SK-N-SH (cell line): Measurements from ENCODE around the gene PPP2CA. TPM values are rescaled to one million over a fixed set of nuclear protein-coding genes. Genes with fewer than 3 reads are reported as not detected.

Experiments used
- CTCF ChIA-PET: fragments of 300-600, 350-600 bp; formaldehyde crosslinking; extraction: SDS; loops from one replicate; lab custom pipeline; 2021; lab: Yijun Ruan, JAX
- POLR2A ChIA-PET: fragments of 350-600 bp; sonication (Branson Sonifier 250); formaldehyde crosslinking; extraction: SDS; loops from one replicate; lab custom pipeline; 2020; ENCODE audit warnings: antibody characterized with exemption, inconsistent platforms; lab: Yijun Ruan, JAX
- DNase-seq: peaks from one replicate; pipeline ENCODE4 v3.0.0; 2012
- H2AFZ ChIP-seq: fragments of 200-600 bp; sonication (generic); 2 replicates; pipeline ENCODE4 v1.8.1; 2016; ENCODE audit warnings: antibody characterized with exemption, mild to moderate bottlenecking, low read depth
- H3F3A ChIP-seq: fragments of 200-600 bp; sonication (generic); replicated peaks from 2 replicates; pipeline ENCODE3; 2016; ENCODE audit warnings: antibody characterized with exemption, mild to moderate bottlenecking; ENCODE audit not compliant: insufficient read depth
- H3K27ac ChIP-seq, 2 experiments: fragments of 200-500 bp in 1 of 2; fragments of 200-600 bp in 1 of 2; sonication (Bioruptor generic) in 1 of 2; sonication (generic), shearing (Covaris generic) in 1 of 2; 2 replicates each; pipeline versions ENCODE4 v1.5.1 to v1.6.1; 2014 to 2016; ENCODE audit warnings: low read depth in 2 of 2, inconsistent platforms in 1 of 2, low read length in 1 of 2, mild to moderate bottlenecking in 1 of 2, mixed read lengths in 1 of 2
- H3K27me3 ChIP-seq: fragments of 200-600 bp; sonication (generic), shearing (Covaris generic); 2 replicates; pipeline ENCODE4 v1.6.1; 2016; ENCODE audit warnings: mixed run types; ENCODE audit not compliant: insufficient read depth
- H3K36me3 ChIP-seq, 2 experiments: fragments of 200-500 bp in 1 of 2; fragments of 200-600 bp in 1 of 2; sonication (Bioruptor generic) in 1 of 2; sonication (generic) in 1 of 2; replicated peaks in 1 of 2; 2 replicates each; pipeline versions ENCODE3 to v1.5.1; 2014 to 2016; ENCODE audit warnings: low read length in 1 of 2, mild to moderate bottlenecking in 1 of 2; ENCODE audit not compliant: insufficient read depth in 2 of 2, control insufficient read depth in 1 of 2
- H3K4me1 ChIP-seq, 2 experiments: fragments of 200-500 bp in 1 of 2; fragments of 200-600 bp in 1 of 2; sonication (Bioruptor generic) in 1 of 2; sonication (generic), shearing (Covaris generic) in 1 of 2; 2 replicates each; pipeline versions ENCODE4 v1.5.1 to v1.6.1; 2014 to 2016; ENCODE audit warnings: low read depth in 1 of 2, low read length in 1 of 2, mixed run types in 1 of 2; ENCODE audit not compliant: insufficient read depth in 2 of 2, control insufficient read depth in 1 of 2
- H3K4me2 ChIP-seq: fragments of 200-600 bp; sonication (generic), shearing (Covaris generic); 2 replicates; pipeline ENCODE4 v1.6.1; 2017; ENCODE audit warnings: mixed run types
- H3K4me3 ChIP-seq, 2 experiments: fragments of 200-500 bp in 1 of 2; fragments of 200-600 bp in 1 of 2; sonication (Bioruptor generic) in 1 of 2; sonication (generic), shearing (Covaris generic) in 1 of 2; 2 replicates each; pipeline versions ENCODE4 v1.5.1 to v1.8.1; 2014 to 2016; ENCODE audit warnings: low read depth in 2 of 2, inconsistent platforms in 1 of 2, low read length in 1 of 2, mild to moderate bottlenecking in 1 of 2, mixed read lengths in 1 of 2, moderate library complexity in 1 of 2
- H3K79me2 ChIP-seq: fragments of 200-600 bp; sonication (generic); 2 replicates; pipeline ENCODE4 v1.8.1; 2017; ENCODE audit warnings: mild to moderate bottlenecking; ENCODE audit not compliant: insufficient read depth
- H3K9ac ChIP-seq: fragments of 200-600 bp; sonication (generic); 2 replicates; pipeline ENCODE4 v1.6.1; 2017; ENCODE audit warnings: mixed run types
- H3K9me2 ChIP-seq: fragments of 200-600 bp; sonication (generic); 2 replicates; pipeline ENCODE4 v1.6.1; 2017; ENCODE audit warnings: mixed run types
- H3K9me3 ChIP-seq: fragments of 200-600 bp; sonication (generic); 2 replicates; pipeline ENCODE4 v1.6.1; 2017; ENCODE audit warnings: mixed run types, mild to moderate bottlenecking, moderate library complexity
- H4K20me1 ChIP-seq: fragments of 200-600 bp; sonication (generic); 2 replicates; pipeline ENCODE4 v1.6.1; 2017; ENCODE audit warnings: mild to moderate bottlenecking, mixed run types; ENCODE audit not compliant: insufficient read depth
- CHD2 ChIP-seq: fragments of 150-350 bp; IDR thresholded peaks from 2 replicates; pipeline ENCODE4 v1.6.1; 2018; ENCODE audit warnings: low read length; ENCODE audit not compliant: partially characterized antibody
- FOXM1 ChIP-seq: IDR thresholded peaks from 2 replicates; pipeline ENCODE4 v1.4.0; 2012; ENCODE audit warnings: low read depth, mild to moderate bottlenecking
- GABPA ChIP-seq: IDR thresholded peaks from 2 replicates; pipeline ENCODE4 v1.4.0; 2012; ENCODE audit warnings: low read depth, mild to moderate bottlenecking
- JUND ChIP-seq: IDR thresholded peaks from 2 replicates; pipeline ENCODE4 v1.4.0; 2012
- MAX ChIP-seq: IDR thresholded peaks from 2 replicates; pipeline ENCODE4 v1.4.0; 2012; ENCODE audit warnings: low read depth
- NFIC ChIP-seq: IDR thresholded peaks from 2 replicates; pipeline ENCODE4 v1.4.0; 2012; ENCODE audit warnings: borderline replicate concordance
- NRF1 ChIP-seq: IDR thresholded peaks from 2 replicates; pipeline ENCODE4 v1.6.1; 2012; ENCODE audit warnings: low read depth, mild to moderate bottlenecking, low read length
- POLR2AphosphoS5 ChIP-seq: IDR thresholded peaks from 2 replicates; pipeline ENCODE4 v1.6.1; 2012; ENCODE audit warnings: low read depth, low read length
- RCOR1 ChIP-seq: fragments of 150-350 bp; IDR thresholded peaks from 2 replicates; pipeline ENCODE4 v1.6.1; 2017; ENCODE audit warnings: antibody characterized with exemption, low read length
- RFX5 ChIP-seq: IDR thresholded peaks from 2 replicates; pipeline ENCODE4 v1.6.1; 2012; ENCODE audit warnings: mild to moderate bottlenecking, improper control_type of control experiment, low read length
- SIN3A ChIP-seq: IDR thresholded peaks from 2 replicates; pipeline ENCODE4 v1.6.1; 2012; ENCODE audit warnings: low read depth, mild to moderate bottlenecking, low read length, moderate library complexity, borderline replicate concordance
- TAF1 ChIP-seq: IDR thresholded peaks from 2 replicates; pipeline ENCODE4 v1.6.1; 2012; ENCODE audit warnings: low read depth, mild to moderate bottlenecking, low read length, moderate library complexity, borderline replicate concordance
- TEAD4 ChIP-seq: IDR thresholded peaks from 2 replicates; pipeline ENCODE4 v1.4.0; 2012; ENCODE audit warnings: mild to moderate bottlenecking, borderline replicate concordance; ENCODE audit not compliant: insufficient read depth
- YY1 ChIP-seq: IDR thresholded peaks from 2 replicates; pipeline ENCODE4 v1.4.0; 2012; ENCODE audit warnings: low read depth, mild to moderate bottlenecking
- ZBTB33 ChIP-seq: IDR thresholded peaks from 2 replicates; pipeline ENCODE4 v1.4.0; 2012; ENCODE audit warnings: low read depth, borderline replicate concordance
- WGBS: methylation state at CpG from one replicate; pipeline ENCODE4 v1.1.6; 2017; ENCODE audit warnings: low lambda C conversion rate; 5-methylcytosine and 5-hydroxymethylcytosine counted together
- polyA plus RNA-seq, 3 experiments: library from polyadenylated mRNA; depleted of rRNA; stranded (reverse); fragments of >200 nt; gene quantifications; 2 replicates each; pipeline ENCODE4 v1.2.3, GENCODE V29; 2012

Gene PPP2CA
- polyA plus RNA-seq (2012; rRNA removed) = 146 and 163 TPM in 2 replicates
- 122 and 170 TPM in 2 replicates for polyA plus RNA-seq (2012; cell fraction: cytosol; rRNA removed)
- polyA plus RNA-seq (2012; cell fraction: nucleus; rRNA removed) = 79.4 and 95.7 TPM in 2 replicates

- peak within 1 kb of the TSS; percentile 86 to 98 for H3K4me3 ChIP-seq
- no peaks in the 10 kb centered on the region for H3K9me3 ChIP-seq
- H3K4me1 ChIP-seq = peaks cover 4 to 23% of the 10 kb centered on the region in 2 experiments; a peak in 3 of 4 replicates
- ChIA-PET CTCF (interaction anchor here (0.6 to 4.3 kb wide), 9 partner anchors 11 to 352 kb away, joined by 3 to 24 read pairs (median 4); no protein-coding TSS in a partner anchor), POLR2A (interaction anchor here (0.5 to 3.2 kb wide), 14 partner anchors 10 to 1174 kb away, joined by 3 to 16 read pairs (median 3); partner anchors contain the start of genes DDX46, HSPA4 and SKP1)
- peak; percentile 95 for DNase-seq
- H3F3A ChIP-seq = peaks cover 22% of the 10 kb centered on the region
- H3K27me3 ChIP-seq = no peaks in the 10 kb centered on the region
- peaks cover 6 to 8% of the 10 kb centered on the region in 2 experiments for H3K36me3 ChIP-seq
- peak within 1 kb of the TSS; percentile 93 for H3K4me2 ChIP-seq
- H3K9me2 ChIP-seq = no peaks in the 10 kb centered on the region
- WGBS = 2% methylated on average over 21 of the region's 73 CpGs
- peaks cover 44% of the 10 kb centered on the region for H4K20me1 ChIP-seq
- peak within 1 kb of the TSS; percentile 100 for H3K9ac ChIP-seq
- H3K27ac ChIP-seq = peak within 1 kb of the TSS; percentile 97 to 98
- peak within 1 kb of the TSS; percentile 92 for H2AFZ ChIP-seq
- H3K79me2 ChIP-seq = peaks cover 67% of the 10 kb centered on the region
- TF ChIP-seq YY1 (peak; percentile 91), FOXM1 (no peak), RFX5 (no peak), SIN3A (0 out of 2 replicates have a peak, but pooled peaks have one; percentile 26), TEAD4 (0 out of 2 replicates have a peak, but pooled peaks have one; percentile 20), CHD2 (peak; percentile 94), GABPA (0 out of 2 replicates have a peak, but pooled peaks have one; percentile 9), POLR2AphosphoS5 (peak; percentile 67; the same call in 1 of the 2 replicates), RCOR1 (no peak), ZBTB33 (no peak), NRF1 (peak; percentile 96), MAX (0 out of 2 replicates have a peak, but pooled peaks have one; percentile 8), JUND (no peak), NFIC (no peak), TAF1 (peak; percentile 71)
Observed at GRCh38 chr5:134225780-134226440, at the start of gene PPP2CA. Gene PPP2CA, minus strand, starts transcription at chr5:134226073. Its CDS starts 212 bp downstream, at chr5:134225861.
